Activated naive CD4-positive, alpha-beta T cell treated with anti-CD3 and anti-CD28 coated beads, Interleukin-2, amount 50 U/mL, for 16 hours (primary cell): Measurements from ENCODE around the gene TSPAN2.

Source experiments
- DNase-seq: peaks from one replicate; pipeline ENCODE4 v3.0.0-alpha.2; 2020

TSPAN2 gene

GRCh38 chr1:115073298-115074087 is 15.8 kb downstream of the TSPAN2 start:
- no peak for DNase-seq

GRCh38 chr1:115071012-115071664 is 18.2 kb downstream of the TSPAN2 start:
- no peak for DNase-seq

GRCh38 chr1:115069659-115070308 is 19.5 kb downstream of the TSPAN2 start:
- DNase-seq, result no peak

- DNase-seq, result no peak
These were observed 20.3 kb downstream of the TSPAN2 start for GRCh38 chr1:115068826-115069585.

GRCh38 chr1:115067161-115067859 is 22.0 kb downstream of the TSPAN2 start:
- DNase-seq, result no peak

GRCh38 chr1:115065021-115065420 is 24.3 kb downstream of the TSPAN2 start:
- DNase-seq, result no peak

- no peak for DNase-seq
These were observed 24.8 kb downstream of the TSPAN2 start for GRCh38 chr1:115064461-115064860.

GRCh38 chr1:115063228-115063901 is 25.9 kb downstream of the TSPAN2 start:
- no peak for DNase-seq

- DNase-seq, result peak; percentile 80
These were observed 26.7 kb downstream of the TSPAN2 start for GRCh38 chr1:115062542-115063004.

- no peak for DNase-seq
These were observed 28.8 kb downstream of the TSPAN2 start for GRCh38 chr1:115060501-115060900.

- DNase-seq, result no peak
These were observed 30.0 kb downstream of the TSPAN2 start for GRCh38 chr1:115059316-115059715.

- no peak for DNase-seq
These were observed 31.5 kb downstream of the TSPAN2 start for GRCh38 chr1:115057661-115058254.

- DNase-seq, result no peak
These were observed 32.9 kb downstream of the TSPAN2 start for GRCh38 chr1:115056395-115056798.

GRCh38 chr1:115052454-115053083 is 36.7 kb downstream of the TSPAN2 start:
- DNase-seq, result peak; percentile 58

- DNase-seq, result no peak
These were observed 37.5 kb downstream of the TSPAN2 start for GRCh38 chr1:115051850-115052249.

GRCh38 chr1:115046751-115047150 is 42.6 kb downstream of the TSPAN2 start:
- DNase-seq, result no peak

GRCh38 chr1:115041654-115042053 is 47.6 kb downstream of the TSPAN2 start:
- no peak for DNase-seq

- DNase-seq, result no peak
These were observed 48.8 kb downstream of the TSPAN2 start for GRCh38 chr1:115040501-115040900.

- no peak for DNase-seq
These were observed 52.3 kb downstream of the TSPAN2 start for GRCh38 chr1:115036814-115037507.

GRCh38 chr1:115035652-115036051 is 53.7 kb downstream of the TSPAN2 start:
- DNase-seq, result no peak
